Cerebellar cortex (tissue), 1 donor: ENCODE measurements around the gene MAGEA6.

Experiments
- DNase-seq: peaks from one replicate; pipeline ENCODE4 v3.0.0-alpha.2; 2015; ENCODE audit warnings: low spot score

The MAGEA6 gene

DNA sequence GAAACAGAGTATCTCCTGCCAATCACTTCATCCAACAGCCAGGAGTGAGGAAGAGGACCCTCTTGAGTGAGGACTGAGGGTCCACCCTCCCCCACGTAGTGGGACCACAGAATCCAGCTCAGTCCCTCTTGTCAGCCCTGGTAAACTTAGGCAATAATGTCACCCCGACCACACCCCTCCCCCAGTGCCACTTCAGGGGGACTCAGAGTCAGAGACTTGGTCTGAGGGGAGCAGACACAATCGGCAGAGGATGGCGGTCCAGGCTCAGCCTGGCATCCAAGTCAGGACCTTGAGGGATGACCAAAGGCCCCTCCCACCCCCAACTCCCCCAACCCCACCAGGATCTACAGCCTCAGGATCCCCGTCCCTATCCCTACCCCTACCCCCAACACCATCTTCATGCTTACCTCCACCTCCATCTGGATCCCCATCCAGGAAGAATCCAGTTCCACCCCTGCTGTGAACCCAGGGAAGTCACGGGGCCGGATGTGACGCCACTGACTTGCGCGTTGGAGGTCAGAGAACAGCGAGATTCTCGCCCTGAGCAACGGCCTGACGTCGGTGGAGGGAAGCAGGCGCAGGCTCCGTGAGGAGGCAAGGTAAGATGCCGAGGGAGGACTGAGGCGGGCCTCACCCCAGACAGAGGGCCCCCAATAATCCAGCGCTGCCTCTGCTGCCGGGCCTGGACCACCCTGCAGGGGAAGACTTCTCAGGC is 36.1 kb downstream of the MAGEA6 start, which contains the start of the genes CSAG1 and MAGEA12:
Gene CSAG1, minus strand, starts transcription at position 461 of the 715 bp plus-strand sequence. CDS start 1,261 bp downstream, outside the sequence.
Gene MAGEA12, plus strand, starts transcription at position 497 of the 715 bp plus-strand sequence. CDS start 2,405 bp downstream, outside the sequence.
- no peak for DNase-seq

DNA sequence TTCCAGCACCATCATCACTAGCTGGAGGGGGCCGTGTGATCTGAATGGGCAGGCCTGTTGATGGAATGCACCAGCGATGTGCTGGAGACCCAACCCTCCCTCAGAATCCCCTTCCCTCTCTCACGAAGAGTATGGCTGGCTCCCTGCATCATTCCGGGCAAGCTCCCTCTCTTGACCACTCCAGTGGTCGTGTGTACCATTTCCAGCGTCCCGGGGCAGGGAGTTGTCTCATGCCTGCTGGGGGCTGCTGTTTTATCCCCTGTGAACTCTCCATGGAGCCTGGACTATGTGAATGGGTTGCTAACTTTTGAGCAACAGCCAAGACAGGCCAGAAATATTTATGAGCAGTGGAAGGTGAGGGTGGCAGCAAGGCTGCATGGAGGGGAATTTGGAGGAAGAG is 44.1 kb downstream of the MAGEA6 start:
- DNase-seq, result no peak
